Upper lobe of left lung (tissue), 6 donors: ENCODE results near the gene MVB12B. TPM values are rescaled to one million over a fixed set of nuclear protein-coding genes. Genes with fewer than 3 reads are reported as not detected.

Experiments used
- ATAC-seq, 2 donors: fragments of 200-7000 bp; cut with Tn5 transposase; one replicate each; pipeline ENCODE4 v1.9.1; 2022; ENCODE audit warnings: mild to moderate bottlenecking in 2 of 2, moderate library complexity in 2 of 2; ENCODE audit not compliant: low FRiP score in 2 of 2
- DNase-seq, 2 donors: peaks; one replicate each; pipeline ENCODE4 v3.0.0-alpha.2; 2019 to 2020
- H3K27ac ChIP-seq, 4 donors: fragments of 200-600 bp; sonication (generic); one replicate each; pipeline ENCODE4 v1.5.1; 2016 to 2019
- H3K27me3 ChIP-seq, 4 donors: fragments of 200-600 bp; sonication (generic); one replicate each; pipeline ENCODE4 v1.5.1; 2017 to 2019
- H3K36me3 ChIP-seq, 4 donors: fragments of 200-600 bp; sonication (generic); one replicate each; pipeline ENCODE4 v1.5.1; 2016 to 2019
- H3K4me1 ChIP-seq, 4 donors: fragments of 200-600 bp; sonication (generic); one replicate each; pipeline ENCODE4 v1.5.1; 2018 to 2019
- H3K4me3 ChIP-seq, 4 donors: fragments of 200-600 bp; sonication (generic); one replicate each; pipeline ENCODE4 v1.5.1; 2017 to 2019; ENCODE audit warnings: mild to moderate bottlenecking in 2 of 4, moderate library complexity in 1 of 4
- H3K9me3 ChIP-seq, 4 donors: fragments of 200-600 bp; sonication (generic); one replicate each; pipeline ENCODE4 v1.5.1; 2018 to 2019
- CTCF ChIP-seq, 6 experiments: fragments of 450-650 bp in 4 of 6; fragments of 200-600 bp in 2 of 6; sonication (generic) in 2 of 6; IDR thresholded peaks; one replicate each; pipeline ENCODE4 v1.5.1; 2016 to 2019; ENCODE audit warnings: antibody characterized with exemption in 6 of 6
- EP300 ChIP-seq, 4 donors: sonication (generic); formaldehyde crosslinking; IDR thresholded peaks; one replicate each; pipeline ENCODE4 v1.5.1; 2017; ENCODE audit warnings: antibody characterized with exemption in 4 of 4, control low read depth in 2 of 4
- POLR2A ChIP-seq, 4 donors: fragments of 450-650 bp; IDR thresholded peaks; one replicate each; pipeline ENCODE4 v1.5.1; 2016 to 2017; ENCODE audit warnings: antibody characterized with exemption in 4 of 4, mild to moderate bottlenecking in 2 of 4
- POLR2AphosphoS5 ChIP-seq, 2 donors: sonication (generic); formaldehyde crosslinking; IDR thresholded peaks; one replicate each; pipeline ENCODE4 v1.5.1; 2017; ENCODE audit warnings: antibody characterized with exemption in 2 of 2
- WGBS, 2 donors: methylation state at CpG; one replicate each; pipeline ENCODE4 v1.1.5; 2017 to 2018; 5-methylcytosine and 5-hydroxymethylcytosine counted together
- total RNA-seq, 6 donors: library from RNA; depleted of rRNA in 4 of 6; stranded (reverse); fragments of >200 nt in 4 of 6; gene quantifications; one replicate each; pipeline versions ENCODE4 v1.1.0 to v1.2.1, GENCODE V29; 2016 to 2021
- donor health status: DM: no; HTN: no; CAD: no; lungs with moderate emphysema.
- donor health status: DM: no; HTN: yes; CAD: no; lungs with severe emphysema.

MVB12B gene
- total RNA-seq, 6 donors from 2014 or later: 36.7 to 60.7 (median 41.0) TPM

GRCh38 chr9:126316085-126316655, 10.5 kb upstream of the MVB12B start:
- no peaks in the 10 kb centered on the region for H3K9me3 ChIP-seq

GRCh38 chr9:126317513-126317912, 9.1 kb upstream of the MVB12B start:
- DNase-seq: peak in 1 of 2 donors; percentile 38
- Histone ChIP-seq H3K27me3 (no peaks in the 10 kb centered on the region), H3K36me3 (no peaks in the 10 kb centered on the region), H3K4me3 (no peak overlapping the region), H3K27ac (no peak overlapping the region), H3K9me3 (no peaks in the 10 kb centered on the region), H3K4me1 (no peaks in the 10 kb centered on the region)
- TF ChIP-seq POLR2A (IDR thresholded peaks at IDR 0.05): no peak
- TF ChIP-seq POLR2AphosphoS5 (IDR thresholded peaks at IDR 0.05): no peak
- TF ChIP-seq EP300 (IDR thresholded peaks at IDR 0.05): no peak
- peak; percentile 31 to 56 (median 47) for TF ChIP-seq CTCF (IDR thresholded peaks at IDR 0.05)
- peak; percentile 60 to 63 for ATAC-seq
- 63 to 65% methylated on average over 4 of the region's 4 CpGs for WGBS, 2 donors

More at GRCh38 chr9:126316085-126316655, 10.5 kb upstream of the MVB12B start:
- Histone ChIP-seq H3K36me3 (no peaks in the 10 kb centered on the region), H3K27ac (no peak overlapping the region), H3K27me3 (no peaks in the 10 kb centered on the region), H3K4me3 (no peak overlapping the region), H3K4me1 (no peaks in the 10 kb centered on the region)
- WGBS, 2 donors: 85 to 91% methylated on average over 3 of the region's 3 CpGs
- TF ChIP-seq POLR2A (IDR thresholded peaks at IDR 0.05): no peak
- no peak for TF ChIP-seq CTCF (IDR thresholded peaks at IDR 0.05)
- no peak for TF ChIP-seq POLR2AphosphoS5 (IDR thresholded peaks at IDR 0.05)
- no peak for TF ChIP-seq EP300 (IDR thresholded peaks at IDR 0.05)
- DNase-seq (no peak), ATAC-seq (no peak)

- no peak for DNase-seq
- no peak overlapping the region for H3K4me3 ChIP-seq
- TF ChIP-seq POLR2AphosphoS5 (IDR thresholded peaks at IDR 0.05): no peak
- no peak overlapping the region for H3K27ac ChIP-seq
- ATAC-seq: no peak
- no peaks in the 10 kb centered on the region for H3K36me3 ChIP-seq
- peaks cover 0 to 2% (median 1%) of the 10 kb centered on the region in 4 donors for H3K9me3 ChIP-seq
- WGBS, 2 donors: 98% methylated on average over 6 of the region's 6 CpGs
- no peaks in the 10 kb centered on the region for H3K27me3 ChIP-seq
- no peaks in the 10 kb centered on the region for H3K4me1 ChIP-seq
Observed at GRCh38 chr9:126318858-126319257, 7.8 kb upstream of the MVB12B start.

GRCh38 chr9:126319671-126320070, 7.0 kb upstream of the MVB12B start:
- no peak for TF ChIP-seq POLR2AphosphoS5 (IDR thresholded peaks at IDR 0.05)
- no peak for TF ChIP-seq CTCF (IDR thresholded peaks at IDR 0.05)
- TF ChIP-seq EP300 (IDR thresholded peaks at IDR 0.05): no peak
- TF ChIP-seq POLR2A (IDR thresholded peaks at IDR 0.05): no peak
- ATAC-seq (no peak), DNase-seq (no peak)
- no peak overlapping the region for H3K27ac ChIP-seq
- no peaks in the 10 kb centered on the region for H3K36me3 ChIP-seq
- H3K9me3 ChIP-seq: peaks cover 0 to 9% (median 6%) of the 10 kb centered on the region in 4 donors
- no peak overlapping the region for H3K4me3 ChIP-seq
- H3K27me3 ChIP-seq: no peaks in the 10 kb centered on the region
- WGBS, 2 donors: 85 to 87% methylated on average over 5 of the region's 5 CpGs
- no peaks in the 10 kb centered on the region for H3K4me1 ChIP-seq

- Histone ChIP-seq H3K4me3 (no peak overlapping the region), H3K27ac (no peak overlapping the region), H3K27me3 (no peaks in the 10 kb centered on the region), H3K9me3 (peaks cover 0 to 9% (median 6%) of the 10 kb centered on the region in 4 donors), H3K4me1 (no peaks in the 10 kb centered on the region), H3K36me3 (no peaks in the 10 kb centered on the region)
- 61 to 68% methylated on average over 4 of the region's 4 CpGs for WGBS, 2 donors
- ATAC-seq (no peak), DNase-seq (no peak)
- TF ChIP-seq POLR2A (IDR thresholded peaks at IDR 0.05) (no peak), POLR2AphosphoS5 (IDR thresholded peaks at IDR 0.05) (no peak), EP300 (IDR thresholded peaks at IDR 0.05) (no peak), CTCF (IDR thresholded peaks at IDR 0.05) (no peak)
Observed at GRCh38 chr9:126320158-126320922, 6.3 kb upstream of the MVB12B start.
